OCI-LY7 (cell line): ENCODE results near the gene OVCA2. TPM values are rescaled to one million over a fixed set of nuclear protein-coding genes. Genes with fewer than 3 reads are reported as not detected.

Source experiments
- BruUV-seq: library from RNA; stranded (reverse); fragments of 400-500 nt; replicated peaks from 2 replicates; lab custom pipeline; 2021; lab: Mats Ljungman, UMichigan
- CTCF ChIA-PET: fragments of 300-600 bp; sonication (Branson Sonifier 250); formaldehyde crosslinking; loops from one replicate; lab custom pipeline; 2022; ENCODE audit warnings: antibody characterized with exemption; ENCODE audit not compliant: unreplicated experiment; lab: Charles Lee
- POLR2A ChIA-PET: fragments of 300-600 bp; sonication (Branson Sonifier 250); formaldehyde crosslinking; loops from one replicate; lab custom pipeline; 2022; ENCODE audit warnings: antibody characterized with exemption; lab: Charles Lee
- DNase-seq: peaks from one replicate; pipeline ENCODE4 v3.0.0-alpha.2; 2015; ENCODE audit warnings: low spot score
- H2AFZ ChIP-seq: fragments of 200-600 bp; sonication (generic), shearing (Covaris generic); 2 replicates; pipeline ENCODE4 v1.6.1; 2014; ENCODE audit warnings: mild to moderate bottlenecking, antibody characterized with exemption, low read length, moderate library complexity
- H3K27ac ChIP-seq: fragments of 200-600 bp; sonication (generic); 2 replicates; pipeline ENCODE4 v1.5.1; 2014; ENCODE audit warnings: mixed run types, low read depth, mild to moderate bottlenecking, moderate library complexity, low read length, inconsistent platforms; ENCODE audit not compliant: poor library complexity, severe bottlenecking
- H3K36me3 ChIP-seq: fragments of 200-600 bp; sonication (generic); 2 replicates; pipeline ENCODE4 v1.6.1; 2014; ENCODE audit warnings: mild to moderate bottlenecking, antibody characterized with exemption, low read length, moderate library complexity, mixed read lengths; ENCODE audit not compliant: insufficient read depth
- H3K4me1 ChIP-seq: fragments of 200-600 bp; sonication (generic); 2 replicates; pipeline ENCODE4 v1.5.1; 2014; ENCODE audit warnings: mild to moderate bottlenecking, low read length; ENCODE audit not compliant: insufficient read depth, poor library complexity, severe bottlenecking
- H3K4me2 ChIP-seq: fragments of 200-600 bp; sonication (generic); 2 replicates; pipeline ENCODE4 v1.6.1; 2014; ENCODE audit warnings: mild to moderate bottlenecking, low read length
- H3K4me3 ChIP-seq: fragments of 200-600 bp; sonication (generic); 2 replicates; pipeline ENCODE4 v1.5.1; 2014; ENCODE audit warnings: mild to moderate bottlenecking, low read depth, low read length; ENCODE audit not compliant: poor library complexity, severe bottlenecking
- H3K79me2 ChIP-seq: fragments of 200-600 bp; sonication (generic); 2 replicates; pipeline ENCODE4 v1.6.1; 2016; ENCODE audit warnings: low read depth, mild to moderate bottlenecking, low read length, moderate library complexity, mixed read lengths; ENCODE audit not compliant: insufficient read depth
- H3K9me2 ChIP-seq: fragments of 200-600 bp; sonication (generic); 2 replicates; pipeline ENCODE4 v1.6.1; 2016; ENCODE audit warnings: mild to moderate bottlenecking, low read length, mixed read lengths; ENCODE audit not compliant: insufficient read depth
- H3K9me3 ChIP-seq: fragments of 200-600 bp; sonication (generic); 2 replicates; pipeline ENCODE4 v1.6.1; 2014; ENCODE audit warnings: mild to moderate bottlenecking, mixed run types, low read length, mixed read lengths
- H4K20me1 ChIP-seq: fragments of 200-600 bp; sonication (generic); 2 replicates; pipeline ENCODE4 v1.6.1; 2014; ENCODE audit warnings: mild to moderate bottlenecking, antibody characterized with exemption, low read length, moderate library complexity, mixed read lengths; ENCODE audit not compliant: insufficient read depth
- CTCF ChIP-seq: fragments of 200-600 bp; sonication (generic); conservative IDR thresholded peaks from 2 replicates; pipeline ENCODE4 v1.5.1; 2014; ENCODE audit warnings: mild to moderate bottlenecking, antibody characterized with exemption, low read length, moderate library complexity, mixed read lengths
- EZH2phosphoT487 ChIP-seq: fragments of 200-600 bp; sonication (generic); IDR thresholded peaks from 2 replicates; pipeline ENCODE4 v1.6.1; 2018; ENCODE audit warnings: low read depth, borderline replicate concordance, mild to moderate bottlenecking, mixed run types, antibody characterized with exemption, low read length, moderate library complexity, mixed read lengths
- intact Hi-C: fragments of 100-400 bp; cut with micrococcal nuclease; formaldehyde crosslinking; loops from one replicate; pipeline ENCODE4 v1.10.0; 2022; ENCODE audit not compliant: unreplicated experiment
- total RNA-seq, 2 experiments: library from RNA; depleted of rRNA in 1 of 2; stranded (reverse); fragments of >200 nt in 1 of 2; shearing (Covaris generic) in 1 of 2; gene quantifications; 2 replicates each; pipeline ENCODE4 v1.2.3, GENCODE V29; 2014 to 2022

OVCA2 gene
- total RNA-seq, 2 experiments from 2014 or later: 21.9 to 24.0 TPM

- H2AFZ ChIP-seq: no peak overlapping the region
- POLR2A ChIA-PET: no interaction called here
- CTCF ChIA-PET: interaction anchor here (0.6 kb wide), 2 partner anchors 19 to 1632 kb away, joined by 3 to 4 read pairs; no protein-coding TSS in a partner anchor
- intact Hi-C loops: loop anchor here (5.0 kb wide), 1 partner anchor 286 kb away; the partner anchor contains the start of genes SGSM2 and TSR1
- H4K20me1 ChIP-seq: no peaks in the 10 kb centered on the region
- H3K36me3 ChIP-seq: no peaks in the 10 kb centered on the region
- no peak for TF ChIP-seq CTCF
- no peaks in the 10 kb centered on the region for H3K9me2 ChIP-seq
- H3K79me2 ChIP-seq: no peaks in the 10 kb centered on the region
- peaks cover 31% of the 10 kb centered on the region for H3K4me1 ChIP-seq
- BruUV-seq: no TSS peak
- no peaks in the 10 kb centered on the region for H3K9me3 ChIP-seq
- peak overlapping the region; percentile 72; the same call in 1 of the 2 replicates for H3K4me2 ChIP-seq
- no peak overlapping the region for H3K4me3 ChIP-seq
- no peak for DNase-seq
- H3K27ac ChIP-seq: no peak overlapping the region
These were observed 9.5 kb downstream of the OVCA2 start for GRCh38 chr17:2051061-2051932.

GRCh38 chr17:2051933-2052559 is 10.2 kb downstream of the OVCA2 start:
- H3K9me2 ChIP-seq: no peaks in the 10 kb centered on the region
- no peak for DNase-seq
- no peaks in the 10 kb centered on the region for H4K20me1 ChIP-seq
- POLR2A ChIA-PET: no interaction called here
- no peak overlapping the region for H3K27ac ChIP-seq
- no TSS peak for BruUV-seq
- H3K9me3 ChIP-seq: no peaks in the 10 kb centered on the region
- H3K36me3 ChIP-seq: no peaks in the 10 kb centered on the region
- intact Hi-C loops: loop anchor here (5.0 kb wide), 1 partner anchor 285 kb away; the partner anchor contains the start of genes SGSM2 and TSR1
- H3K4me3 ChIP-seq: no peak overlapping the region
- no peak for TF ChIP-seq CTCF
- no peak for TF ChIP-seq EZH2phosphoT487
- H3K4me1 ChIP-seq: peaks cover 32% of the 10 kb centered on the region
- no peaks in the 10 kb centered on the region for H3K79me2 ChIP-seq
- H2AFZ ChIP-seq: no peak overlapping the region
- H3K4me2 ChIP-seq: no peak overlapping the region
- CTCF ChIA-PET: no interaction called here
